Cardiac fibroblast (primary cell): ENCODE data around the gene DVL3.
A peak's percentile ranks its signal among the peaks of the same experiment; 100 is the strongest.

ENCODE experiments used
- DNase-seq, 2 donors: peaks; one replicate each; pipeline versions ENCODE4 v3.0.0 to v3.0.0-alpha.2; 2010; ENCODE audit warnings: low read depth in 2 of 2
- H3K4me3 ChIP-seq, 2 donors: replicated peaks in 1 of 2; 1 replicate in 1 of 2; 2 replicates in 1 of 2; pipeline ENCODE4 v1.5.1; 2011; ENCODE audit warnings: low read depth in 2 of 2, low read length in 2 of 2, mild to moderate bottlenecking in 2 of 2, moderate library complexity in 1 of 2
- TF ChIP-seq, protein P1 (sequence below): IDR thresholded peaks from one replicate; pipeline ENCODE4 v1.5.1; 2011; ENCODE audit warnings: low read depth, mild to moderate bottlenecking, low read length, inconsistent platforms

The DVL3 gene

DNA sequence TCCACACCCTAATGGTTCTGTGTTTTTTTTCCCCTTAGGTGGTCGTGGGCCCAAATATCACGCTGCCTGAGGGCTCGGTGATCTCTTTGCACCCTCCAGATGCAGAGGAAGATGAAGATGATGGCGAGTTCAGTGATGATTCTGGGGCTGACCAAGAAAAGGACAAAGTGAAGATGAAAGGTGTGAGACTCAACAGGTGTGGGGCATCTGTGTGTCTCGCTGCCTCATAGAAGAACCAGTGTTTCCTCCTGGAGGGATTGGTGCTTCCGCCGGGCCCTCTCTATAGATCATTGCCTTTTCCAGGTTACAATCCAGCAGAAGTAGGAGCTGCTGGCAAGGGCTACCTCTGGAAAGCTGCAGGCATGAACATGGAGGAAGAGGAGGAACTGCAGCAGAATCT, 13.0 kb upstream of the DVL3 start:
- TF ChIP-seq, protein P1, sequence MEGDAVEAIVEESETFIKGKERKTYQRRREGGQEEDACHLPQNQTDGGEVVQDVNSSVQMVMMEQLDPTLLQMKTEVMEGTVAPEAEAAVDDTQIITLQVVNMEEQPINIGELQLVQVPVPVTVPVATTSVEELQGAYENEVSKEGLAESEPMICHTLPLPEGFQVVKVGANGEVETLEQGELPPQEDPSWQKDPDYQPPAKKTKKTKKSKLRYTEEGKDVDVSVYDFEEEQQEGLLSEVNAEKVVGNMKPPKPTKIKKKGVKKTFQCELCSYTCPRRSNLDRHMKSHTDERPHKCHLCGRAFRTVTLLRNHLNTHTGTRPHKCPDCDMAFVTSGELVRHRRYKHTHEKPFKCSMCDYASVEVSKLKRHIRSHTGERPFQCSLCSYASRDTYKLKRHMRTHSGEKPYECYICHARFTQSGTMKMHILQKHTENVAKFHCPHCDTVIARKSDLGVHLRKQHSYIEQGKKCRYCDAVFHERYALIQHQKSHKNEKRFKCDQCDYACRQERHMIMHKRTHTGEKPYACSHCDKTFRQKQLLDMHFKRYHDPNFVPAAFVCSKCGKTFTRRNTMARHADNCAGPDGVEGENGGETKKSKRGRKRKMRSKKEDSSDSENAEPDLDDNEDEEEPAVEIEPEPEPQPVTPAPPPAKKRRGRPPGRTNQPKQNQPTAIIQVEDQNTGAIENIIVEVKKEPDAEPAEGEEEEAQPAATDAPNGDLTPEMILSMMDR = no peak
- DNase-seq = no peak
- no peak overlapping the region for H3K4me3 ChIP-seq

DNA sequence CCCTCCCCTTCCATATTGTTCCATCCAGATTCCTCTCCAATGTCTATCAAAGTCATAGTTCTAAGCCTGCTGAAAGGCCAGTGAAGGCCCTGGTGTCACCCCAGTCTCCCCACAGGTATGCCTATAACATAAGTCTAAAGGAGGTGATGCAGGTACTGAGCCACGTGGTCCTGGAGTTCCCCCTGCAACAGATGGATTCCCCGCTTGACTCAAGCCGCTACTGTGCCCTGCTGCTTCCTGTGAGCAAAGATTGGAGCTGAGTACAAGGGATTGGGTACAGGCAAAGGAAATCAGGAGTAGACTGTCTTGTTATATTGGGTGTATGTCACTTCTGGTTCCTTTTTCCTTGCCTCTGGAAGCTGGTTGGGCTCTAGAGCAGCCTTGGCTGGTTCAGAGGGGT, 11.8 kb upstream of the DVL3 start:
- TF ChIP-seq, protein P1 = no peak
- no peak overlapping the region for H3K4me3 ChIP-seq
- no peak for DNase-seq

DNA sequence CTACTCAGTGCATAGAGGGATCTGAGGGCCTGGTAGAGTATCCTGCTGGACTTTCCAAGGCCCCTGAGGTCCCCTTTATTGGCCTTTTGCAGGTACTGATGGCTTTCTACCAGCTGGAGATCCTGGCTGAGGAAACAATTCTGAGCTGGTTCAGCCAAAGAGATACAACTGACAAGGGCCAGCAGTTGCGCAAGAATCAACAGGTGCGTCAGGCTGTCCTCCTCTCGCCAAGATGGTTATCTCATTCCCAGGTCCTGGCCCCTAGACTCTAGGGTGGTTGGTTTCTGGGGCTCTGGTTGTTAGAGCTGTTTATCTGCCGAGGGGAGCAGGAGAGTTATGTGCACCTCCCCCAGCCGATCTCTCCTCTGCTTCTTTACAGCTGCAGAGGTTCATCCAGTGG, 10.7 kb upstream of the DVL3 start:
- TF ChIP-seq, protein P1 = no peak
- H3K4me3 ChIP-seq = no peak overlapping the region
- DNase-seq = no peak

DNA sequence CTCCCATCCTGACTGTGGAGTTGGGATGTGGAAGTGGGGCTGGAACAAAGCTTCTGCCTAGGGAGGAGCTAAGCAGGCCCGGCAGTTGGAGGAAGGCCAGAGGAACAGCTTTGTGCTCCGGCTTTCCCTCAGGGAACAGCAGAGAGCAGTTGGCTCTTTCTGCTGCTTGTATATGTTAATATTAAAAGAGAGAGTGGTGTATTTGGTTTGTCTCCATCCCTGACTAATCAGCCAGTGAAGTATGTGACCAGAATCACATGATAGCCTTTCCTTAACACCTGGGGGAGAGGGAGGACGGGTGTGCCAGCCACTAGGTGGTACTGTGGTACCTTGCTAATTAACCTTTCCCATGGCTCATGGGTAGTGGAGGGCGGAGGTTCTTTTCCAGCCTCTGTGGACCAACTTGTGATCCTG, 10.1 kb upstream of the DVL3 start:
- DNase-seq = peak; percentile 70 to 74
- TF ChIP-seq, protein P1 = peak; percentile 51
- no peak overlapping the region for H3K4me3 ChIP-seq

DNA sequence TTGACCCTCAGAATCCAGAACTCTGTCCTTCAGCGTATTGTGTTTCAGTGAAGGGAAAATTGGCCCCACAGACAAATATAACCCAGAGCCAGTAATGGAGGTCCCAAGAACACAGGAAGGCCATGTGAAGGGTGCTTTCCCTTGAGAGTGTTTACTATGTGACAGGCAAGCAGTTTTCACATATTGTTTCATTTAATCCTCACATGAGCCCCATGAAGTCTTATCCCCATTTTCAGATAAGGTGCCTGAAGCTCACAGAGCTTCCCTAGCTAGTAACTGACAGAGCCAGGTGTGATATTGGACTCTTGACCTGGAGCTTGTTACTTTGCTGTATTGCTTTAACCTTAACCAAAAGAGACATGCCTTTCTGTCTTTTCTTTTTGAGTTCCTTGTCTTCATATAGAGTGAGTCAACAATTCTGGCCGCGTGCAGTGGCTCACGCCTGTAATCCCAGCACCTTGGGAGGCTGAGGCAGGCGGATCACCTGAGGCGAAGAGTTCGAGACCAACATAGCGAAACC, 9.4 kb upstream of the DVL3 start:
- TF ChIP-seq, protein P1 = no peak
- no peak for DNase-seq
- no peak overlapping the region for H3K4me3 ChIP-seq

DNA sequence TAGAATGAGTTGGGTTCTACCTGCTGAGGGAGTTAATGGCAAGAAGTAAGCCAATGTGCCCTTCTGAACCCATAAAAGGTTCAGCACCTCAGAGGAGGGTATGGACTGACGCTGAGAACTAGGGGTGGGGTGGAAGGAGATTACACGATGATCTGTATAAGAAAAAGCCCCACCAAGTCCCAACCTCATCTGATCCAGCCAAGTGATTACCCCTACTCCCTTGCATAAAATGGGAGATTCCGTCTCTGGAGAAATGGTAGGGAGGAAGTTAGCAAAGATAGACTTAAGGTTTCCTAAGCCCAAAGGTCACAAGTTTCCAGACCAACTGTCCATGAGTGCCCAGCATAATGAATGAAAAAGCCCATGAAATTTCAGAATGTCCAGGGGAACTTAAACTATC, 7.1 kb upstream of the DVL3 start:
- H3K4me3 ChIP-seq = no peak overlapping the region
- TF ChIP-seq, protein P1 = no peak
- DNase-seq = no peak

DNA sequence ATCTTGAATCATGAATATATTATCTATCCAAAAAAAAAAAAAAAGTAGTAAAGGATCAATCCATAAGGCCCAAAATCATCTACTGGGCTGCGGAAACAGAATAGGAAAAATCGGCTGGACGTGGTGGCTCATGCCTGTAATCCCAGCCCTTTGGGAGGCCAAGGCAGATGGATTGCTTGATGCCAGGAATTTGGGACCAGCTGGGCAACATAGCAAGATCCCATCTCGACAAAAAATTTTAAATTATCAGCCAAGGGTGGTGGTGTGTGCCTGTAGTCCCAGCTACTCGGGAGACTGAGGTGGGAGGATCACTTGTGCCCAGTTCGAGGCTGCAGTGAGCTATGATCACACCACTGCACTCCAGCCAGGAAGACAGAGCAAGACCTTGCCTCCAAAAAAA, 6.1 kb upstream of the DVL3 start:
- DNase-seq = no peak
- TF ChIP-seq, protein P1 = no peak
- no peak overlapping the region for H3K4me3 ChIP-seq
